ENCODE results near the gene VPS39.

- TF ChIP-seq CTCF (IDR thresholded peaks at IDR 0.05) = no peak
- no peak for TF ChIP-seq POLR2A (IDR thresholded peaks at IDR 0.05)
Observed at GRCh38 chr15:42145546-42146455, 62.3 kb downstream of the VPS39 start.

All from testis (tissue), 2 donors.